GM23248 (cell line): ENCODE data around the gene ACTN4.

Experiments
- EZH2 ChIP-seq: fragments of 200-600 bp; sonication (generic); IDR thresholded peaks from 2 replicates; pipeline ENCODE4 v1.6.1; 2018; ENCODE audit warnings: antibody characterized with exemption, mild to moderate bottlenecking; ENCODE audit not compliant: insufficient read depth, poor library complexity, severe bottlenecking
- EZH2phosphoT487 ChIP-seq: fragments of 200-600 bp; sonication (generic); IDR thresholded peaks from 2 replicates; pipeline ENCODE4 v1.6.1; 2018; ENCODE audit warnings: antibody characterized with exemption, moderate library complexity, mild to moderate bottlenecking, low read depth; ENCODE audit not compliant: insufficient read depth

DNA sequence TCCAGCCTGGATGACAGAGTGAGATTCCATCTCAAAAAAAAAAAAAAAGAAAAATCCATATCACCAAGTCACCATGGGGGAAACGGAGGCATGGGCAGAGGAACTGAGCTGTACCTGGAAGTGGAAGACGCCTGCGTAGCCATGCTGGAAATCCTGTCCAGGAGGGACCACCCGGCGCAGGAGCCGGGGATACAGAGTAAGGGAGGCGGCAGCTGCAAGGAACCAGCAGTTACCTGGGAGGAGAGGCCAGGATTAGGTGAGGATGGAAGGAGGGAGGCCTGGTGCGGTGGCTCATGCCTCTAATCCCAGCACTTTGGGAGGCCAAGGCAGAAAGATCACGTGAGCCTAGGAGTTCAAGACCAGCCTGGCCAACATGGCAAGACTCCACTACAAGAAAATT, 94.8 kb downstream of the ACTN4 start:
- no peak for TF ChIP-seq EZH2
- TF ChIP-seq EZH2phosphoT487 = no peak
